Measurements from ENCODE around the gene GPR25. TPM values are rescaled to one million over a fixed set of nuclear protein-coding genes. Genes with fewer than 3 reads are reported as not detected.

The GPR25 gene
- total and polyA plus RNA-seq, 10 of the 15 experiments (the other 5 are each of a cell fraction or from before 2014, with no cell fraction given): not detected

DNA sequence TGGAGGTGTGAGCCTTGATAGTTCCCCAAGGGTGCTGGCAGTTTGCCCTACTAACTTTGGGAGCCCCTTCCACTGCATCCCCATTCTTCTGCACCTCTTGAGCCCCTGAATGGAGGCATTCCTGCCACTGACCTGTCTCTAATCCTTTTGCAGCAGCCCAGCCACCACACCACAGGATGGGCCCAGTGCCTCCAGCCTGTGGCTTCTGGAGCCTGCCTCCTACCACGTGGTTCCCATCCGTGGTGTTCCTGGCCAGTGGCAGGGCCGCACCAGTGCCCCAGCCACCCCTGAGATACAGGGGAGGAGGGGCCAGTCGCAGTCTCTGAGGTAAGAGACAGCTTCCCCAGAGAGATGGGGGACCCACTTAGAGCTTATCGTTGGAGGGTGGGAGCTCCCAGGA lies 36.3 kb downstream of the GPR25 start:
- H3K27ac ChIP-seq (ENCODE audit: control insufficient read depth, insufficient read depth): no peak overlapping the region
- ChIA-PET RAD21 (ENCODE audit: unreplicated experiment) (interaction anchor here (1.0 to 4.2 kb wide), 8 partner anchors 13 to 112 kb away, joined by 3 to 23 read pairs (median 10); partner anchors contain the start of gene INAVA), CTCF (interaction anchor here (1.0 to 4.0 kb wide), 2 partner anchors 63 to 287 kb away, joined by 3 to 29 read pairs; no protein-coding TSS in a partner anchor), POLR2A (interaction anchor here (0.5 to 6.3 kb wide), 8 partner anchors 13 to 44 kb away, joined by 3 to 49 read pairs (median 6); partner anchors contain the start of gene INAVA), SMC1A (ENCODE audit: uncharacterized antibody, unreplicated experiment) (interaction anchor here (0.7 to 11.7 kb wide), 5 partner anchors 17 to 61 kb away, joined by 3 to 193 read pairs (median 4); partner anchors contain the start of gene INAVA)
- in situ Hi-C loops (cut with MboI) (loop anchor here (5.0 kb wide), 1 partner anchor 133 kb away; no protein-coding TSS in a partner anchor), intact Hi-C loops (cut with micrococcal nuclease; ENCODE audit: unreplicated experiment) (loop anchor here (5.0 kb wide), 2 partner anchors 42 to 282 kb away; no protein-coding TSS in a partner anchor)
- ATAC-seq (peak; percentile 55), DNase-seq (ENCODE audit: low read depth, low spot score) (no peak), FAIRE-seq (no peak)
- H3K36me3 ChIP-seq (ENCODE audit: control insufficient read depth in 2 of 2, insufficient read depth in 2 of 2, low read length in 1 of 2): peaks cover 0 to 5% of the 10 kb centered on the region in 2 experiments; a peak in 2 of 4 replicates
- WGBS (ENCODE audit: insufficient coverage, insufficient replicate concordance, low lambda C conversion rate, missing lambda C conversion rate): 66% methylated on average over 5 of the region's 5 CpGs
- no peak overlapping the region for H3K4me2 ChIP-seq (ENCODE audit: control insufficient read depth, insufficient read depth)
- H3K9me3 ChIP-seq (replicated peaks; ENCODE audit: control insufficient read depth, insufficient read depth, low read length): no peaks in the 10 kb centered on the region; the same call in 2 of the 3 replicates
- no peak overlapping the region for H3K4me3 ChIP-seq
- no peaks in the 10 kb centered on the region for H3K79me2 ChIP-seq (ENCODE audit: control insufficient read depth, insufficient read depth, low read length)
- H2AFZ ChIP-seq (ENCODE audit: control insufficient read depth, low read depth, low read length): no peak overlapping the region
- peaks cover 15% of the 10 kb centered on the region for H3K4me1 ChIP-seq (ENCODE audit: control insufficient read depth, insufficient read depth, low read length)
- TF ChIP-seq NFYB (IDR thresholded peaks at IDR 0.05; ENCODE audit: insufficient read depth, low read depth, low read length) (no peak), HDGF (IDR thresholded peaks at IDR 0.05) (peak; percentile 74; the same call in 1 of the 2 replicates)
- BruUV-seq (replicated peaks): TSS peak; percentile 91
- no peak overlapping the region for H3K9ac ChIP-seq (ENCODE audit: control insufficient read depth, insufficient read depth, low read length)
- no peaks in the 10 kb centered on the region for H3K27me3 ChIP-seq (replicated peaks in 1 of 2; ENCODE audit: control insufficient read depth in 2 of 2, insufficient read depth in 2 of 2, low read length in 1 of 2)
- no peaks in the 10 kb centered on the region for H4K20me1 ChIP-seq (ENCODE audit: control insufficient read depth, insufficient read depth)

DNA sequence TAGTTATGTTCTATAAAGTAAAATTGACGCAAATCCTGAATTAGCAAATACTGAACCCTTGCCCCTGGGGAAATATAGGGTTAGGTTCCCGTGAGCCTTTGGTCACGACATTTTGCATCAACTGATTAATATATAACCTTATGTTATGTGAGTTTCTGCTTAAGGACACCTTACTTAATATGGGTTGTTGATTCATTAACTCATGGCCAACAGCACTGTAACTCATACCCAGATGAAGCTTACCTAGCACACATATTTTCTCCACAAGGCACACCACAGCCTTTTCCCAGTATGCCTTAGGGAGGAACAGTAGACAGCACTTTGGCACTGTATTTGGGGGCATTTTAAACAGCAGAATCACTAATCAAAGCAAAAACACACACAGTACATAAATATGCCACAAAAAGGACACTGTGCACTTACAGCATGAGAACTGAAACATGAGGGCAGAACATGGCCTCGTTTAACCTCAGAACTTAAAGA lies 37.0 kb downstream of the GPR25 start:
- SMC1A ChIA-PET (ENCODE audit: uncharacterized antibody, unreplicated experiment): interaction anchor here (1.0 to 11.7 kb wide), 3 partner anchors 17 to 60 kb away, joined by 3 to 193 read pairs (median 4); partner anchors contain the start of gene INAVA
- no peak overlapping the region for H2AFZ ChIP-seq (ENCODE audit: control insufficient read depth, low read depth, low read length)
- in situ Hi-C loops (cut with MboI): loop anchor here (5.0 kb wide), 1 partner anchor 133 kb away; no protein-coding TSS in a partner anchor
- CTCF ChIA-PET: interaction anchor here (0.7 to 4.0 kb wide), 4 partner anchors 42 to 652 kb away, joined by 3 to 29 read pairs (median 3); no protein-coding TSS in a partner anchor
- H3K4me2 ChIP-seq (ENCODE audit: control insufficient read depth, insufficient read depth): no peak overlapping the region
- intact Hi-C loops (cut with micrococcal nuclease; ENCODE audit: unreplicated experiment): loop anchor here (5.0 kb wide), 2 partner anchors 42 to 282 kb away; no protein-coding TSS in a partner anchor
- BruUV-seq (replicated peaks): no TSS peak
- RAD21 ChIA-PET (ENCODE audit: unreplicated experiment): interaction anchor here (1.2 to 4.2 kb wide), 6 partner anchors 17 to 111 kb away, joined by 3 to 19 read pairs (median 10); no protein-coding TSS in a partner anchor
- H3K9ac ChIP-seq (ENCODE audit: control insufficient read depth, insufficient read depth, low read length): no peak overlapping the region
- H3K4me1 ChIP-seq (ENCODE audit: control insufficient read depth, insufficient read depth, low read length): peaks cover 15% of the 10 kb centered on the region
- FAIRE-seq (no peak), ATAC-seq (peak; percentile 55), DNase-seq (ENCODE audit: low read depth, low spot score) (peak; percentile 64)
- H3K4me3 ChIP-seq: no peak overlapping the region
- H3K27ac ChIP-seq (ENCODE audit: control insufficient read depth, insufficient read depth): no peak overlapping the region
- peaks cover 0 to 5% of the 10 kb centered on the region in 2 experiments; a peak in 2 of 4 replicates for H3K36me3 ChIP-seq (ENCODE audit: control insufficient read depth in 2 of 2, insufficient read depth in 2 of 2, low read length in 1 of 2)
- H3K27me3 ChIP-seq (replicated peaks in 1 of 2; ENCODE audit: control insufficient read depth in 2 of 2, insufficient read depth in 2 of 2, low read length in 1 of 2): no peaks in the 10 kb centered on the region
- no peaks in the 10 kb centered on the region; the same call in 2 of the 3 replicates for H3K9me3 ChIP-seq (replicated peaks; ENCODE audit: control insufficient read depth, insufficient read depth, low read length)
- WGBS (ENCODE audit: insufficient coverage, insufficient replicate concordance, low lambda C conversion rate, missing lambda C conversion rate): 35% methylated on average over 4 of the region's 4 CpGs
- no peaks in the 10 kb centered on the region for H4K20me1 ChIP-seq (ENCODE audit: control insufficient read depth, insufficient read depth)
- no peaks in the 10 kb centered on the region for H3K79me2 ChIP-seq (ENCODE audit: control insufficient read depth, insufficient read depth, low read length)
- POLR2A ChIA-PET: interaction anchor here (0.5 to 6.3 kb wide), 9 partner anchors 13 to 349 kb away, joined by 3 to 49 read pairs (median 4); partner anchors contain the start of gene INAVA
- TF ChIP-seq NBN (IDR thresholded peaks at IDR 0.05): peak; percentile 78; the same call in 1 of the 2 replicates
- no peak; the same call in 1 of the 2 replicates for TF ChIP-seq FOXK2 (IDR thresholded peaks at IDR 0.05)
- TF ChIP-seq DPF2 (IDR thresholded peaks at IDR 0.05): 0 out of 2 replicates have a peak, but pooled peaks have one; percentile 35
- peak; percentile 87 for TF ChIP-seq MTA2 (IDR thresholded peaks at IDR 0.05; ENCODE audit: low read depth)
- TF ChIP-seq IKZF2 (IDR thresholded peaks at IDR 0.05): peak; percentile 51 to 71; a peak in 2 of 4 replicates
- peak; percentile 43 for TF ChIP-seq BMI1 (IDR thresholded peaks at IDR 0.05; ENCODE audit: borderline replicate concordance)
- 0 out of 2 replicates have a peak, but pooled peaks have one; percentile 39 for TF ChIP-seq IKZF1 (conservative IDR thresholded peaks at IDR 0.05)
- TF ChIP-seq MEF2B (IDR thresholded peaks at IDR 0.05; ENCODE audit: partially characterized antibody, poor library complexity, severe bottlenecking): peak; percentile 92
- TF ChIP-seq ATF7 (IDR thresholded peaks at IDR 0.05; ENCODE audit: low read depth): peak; percentile 53; the same call in 1 of the 2 replicates
- TF ChIP-seq CHD1 (IDR thresholded peaks at IDR 0.05; ENCODE audit: low read depth, low read length): no peak
- TF ChIP-seq SMAD1 (IDR thresholded peaks at IDR 0.05; ENCODE audit: low read depth, partially characterized antibody): peak; percentile 60
- TF ChIP-seq ZNF622 (IDR thresholded peaks at IDR 0.05): no peak
- TF ChIP-seq EP300 (IDR thresholded peaks at IDR 0.05; ENCODE audit: borderline replicate concordance in 1 of 2, control insufficient read depth in 1 of 2, low read depth in 2 of 2, low read length in 2 of 2): peak; percentile 82 to 95
